Colonic mucosa (tissue), 4 donors: ENCODE data around the gene SLC26A8. TPM values are rescaled to one million over a fixed set of nuclear protein-coding genes. Genes with fewer than 3 reads are reported as not detected.
A peak's percentile ranks its signal among the peaks of the same experiment; 100 is the strongest.
"Not testable (repeated sequence)": the region's sequence is repeated elsewhere in the genome, so short reads cannot be mapped to it uniquely, and the experiment has no call there.

Source experiments
- DNase-seq: peaks from one replicate; pipeline ENCODE4 v3.0.0-alpha.2; 2020
- H3K27ac ChIP-seq: fragments of 200-600 bp; one replicate; pipeline ENCODE4 v1.8.0; 2021
- H3K27me3 ChIP-seq: fragments of 200-600 bp; one replicate; pipeline ENCODE4 v1.8.0; 2021
- H3K36me3 ChIP-seq: fragments of 200-600 bp; one replicate; pipeline ENCODE4 v1.8.0; 2021
- H3K4me1 ChIP-seq: fragments of 200-600 bp; one replicate; pipeline ENCODE4 v1.8.0; 2021; ENCODE audit warnings: mild to moderate bottlenecking
- H3K4me3 ChIP-seq: fragments of 200-600 bp; one replicate; pipeline ENCODE4 v1.8.0; 2021
- H3K9ac ChIP-seq, 2 donors: one replicate each; pipeline ENCODE4 v1.7.0; 2013; ENCODE audit warnings: control low read depth in 2 of 2, low read depth in 2 of 2, low read length in 2 of 2
- H3K9me3 ChIP-seq: fragments of 200-600 bp; one replicate; pipeline ENCODE4 v1.8.0; 2021
- CTCF ChIP-seq: fragments of 200-600 bp; IDR thresholded peaks from one replicate; pipeline ENCODE4 v1.8.0; 2022; ENCODE audit warnings: antibody characterized with exemption, mild to moderate bottlenecking
- intact Hi-C: fragments of 100-400 bp; cut with DNase I; formaldehyde crosslinking; loops from one replicate; pipeline ENCODE4 v1.14.1; 2022
- total RNA-seq, 2 donors: library from RNA; stranded (reverse); fragmentation: NEBNext Ultra II Directional in 1 of 2; extraction: Animal tissue kit (Norgen Biotek cat#: 25700) in 1 of 2; gene quantifications; one replicate each; pipeline ENCODE4 v1.2.1, GENCODE V29; 2021
- donor health status: healthy.
- donor health status: DM: no; HTN: no; CAD: no.
- donor health status: DM: no; HTN: no; CAD: no.

Gene SLC26A8
- total RNA-seq, 2 donors from 2014 or later, result 0.27 TPM; not detected in 1

GRCh38 chr6:35935469-35935868 is 89.0 kb downstream of the SLC26A8 start:
- DNase-seq, result no peak
- no peaks in the 10 kb centered on the region for H3K27me3 ChIP-seq
- H3K4me1 ChIP-seq, result no peaks in the 10 kb centered on the region
- no peaks in the 10 kb centered on the region for H3K9me3 ChIP-seq
- no peaks in the 10 kb centered on the region for H3K36me3 ChIP-seq
- intact Hi-C loops, result no loop called here
- TF ChIP-seq CTCF, result no peak
- H3K4me3 ChIP-seq, result no peak overlapping the region
- no peak overlapping the region for H3K9ac ChIP-seq
- no peak overlapping the region for H3K27ac ChIP-seq

GRCh38 chr6:35933844-35934243 is 90.6 kb downstream of the SLC26A8 start:
- intact Hi-C loops, result no loop called here
- no peak for DNase-seq
- no peak overlapping the region for H3K27ac ChIP-seq

GRCh38 chr6:35931873-35932272 is 92.6 kb downstream of the SLC26A8 start:
- H3K27me3 ChIP-seq, H3K4me1 ChIP-seq, H3K9ac ChIP-seq, H3K36me3 ChIP-seq, intact Hi-C loops, H3K9me3 ChIP-seq, DNase-seq, H3K4me3 ChIP-seq, H3K27ac ChIP-seq: not testable (repeated sequence)

More at GRCh38 chr6:35933844-35934243, 90.6 kb downstream of the SLC26A8 start:
- Histone ChIP-seq H3K27me3 (no peaks in the 10 kb centered on the region), H3K9ac (no peak overlapping the region), H3K4me1 (no peaks in the 10 kb centered on the region), H3K4me3 (no peak overlapping the region), H3K9me3 (no peaks in the 10 kb centered on the region), H3K36me3 (no peaks in the 10 kb centered on the region)
- TF ChIP-seq CTCF, result no peak

- no peaks in the 10 kb centered on the region for H3K27me3 ChIP-seq
- no peak for TF ChIP-seq CTCF
- no peaks in the 10 kb centered on the region for H3K4me1 ChIP-seq
- no peaks in the 10 kb centered on the region for H3K9me3 ChIP-seq
- H3K9ac ChIP-seq, result no peak overlapping the region
- DNase-seq, result no peak
- no peak overlapping the region for H3K4me3 ChIP-seq
- H3K27ac ChIP-seq, result no peak overlapping the region
- no peaks in the 10 kb centered on the region for H3K36me3 ChIP-seq
- intact Hi-C loops, result no loop called here
Measured at GRCh38 chr6:35931120-35931561, 93.3 kb downstream of the SLC26A8 start.

- intact Hi-C loops, result no loop called here
- Histone ChIP-seq H3K9me3 (no peaks in the 10 kb centered on the region), H3K27me3 (no peaks in the 10 kb centered on the region), H3K4me1 (no peaks in the 10 kb centered on the region), H3K36me3 (no peaks in the 10 kb centered on the region), H3K27ac (no peak overlapping the region), H3K4me3 (no peak overlapping the region), H3K9ac (no peak overlapping the region)
- no peak for TF ChIP-seq CTCF
- no peak for DNase-seq
Measured at GRCh38 chr6:35929601-35930000, 94.8 kb downstream of the SLC26A8 start.

GRCh38 chr6:35926509-35927215 is 97.8 kb downstream of the SLC26A8 start:
- Histone ChIP-seq H3K27ac (peak overlapping the region; percentile 33), H3K36me3 (no peaks in the 10 kb centered on the region), H3K27me3 (no peaks in the 10 kb centered on the region), H3K9ac (no peak overlapping the region), H3K4me3 (no peak overlapping the region), H3K4me1 (no peaks in the 10 kb centered on the region), H3K9me3 (no peaks in the 10 kb centered on the region)
- no peak for DNase-seq
- intact Hi-C loops, result no loop called here
- TF ChIP-seq CTCF, result no peak
